HG02610 (cell line): ENCODE data around the gene CYB5D1.

Source experiments
- ATAC-seq: cut with Tn5 transposase; IDR thresholded peaks from one replicate; pipeline ENCODE4 v1.9.1; 2021; ENCODE audit warnings: mild to moderate bottlenecking, moderate library complexity; ENCODE audit not compliant: unreplicated experiment

CYB5D1 gene

GRCh38 chr17:7884581-7885366 is 27.0 kb downstream of the CYB5D1 start:
- no peak for ATAC-seq

GRCh38 chr17:7885367-7886226 is 27.8 kb downstream of the CYB5D1 start:
- no peak for ATAC-seq

GRCh38 chr17:7886227-7887037 is 28.6 kb downstream of the CYB5D1 start:
- no peak for ATAC-seq

- ATAC-seq: no peak
Measured at GRCh38 chr17:7887038-7887481, 29.3 kb downstream of the CYB5D1 start.

- peak; percentile 58 for ATAC-seq
Measured at GRCh38 chr17:7887482-7888183, 29.8 kb downstream of the CYB5D1 start.

GRCh38 chr17:7888184-7888920 is 30.5 kb downstream of the CYB5D1 start, which contains the start of gene CHD3:
CHD3 (plus strand) TSS chr17:7888789; CDS start chr17:7889001, 212 bp downstream.
- peak; percentile 4 for ATAC-seq

GRCh38 chr17:7889166-7889955 is 31.6 kb downstream of the CYB5D1 start:
- no peak for ATAC-seq

GRCh38 chr17:7893187-7893880 is 35.5 kb downstream of the CYB5D1 start:
- no peak for ATAC-seq

- ATAC-seq: no peak
Measured at GRCh38 chr17:7894226-7894625, 36.4 kb downstream of the CYB5D1 start.

- no peak for ATAC-seq
Measured at GRCh38 chr17:7894866-7895265, 37.1 kb downstream of the CYB5D1 start.

- ATAC-seq: no peak
Measured at GRCh38 chr17:7897090-7897489, 39.3 kb downstream of the CYB5D1 start.

GRCh38 chr17:7897773-7898172 is 40.0 kb downstream of the CYB5D1 start:
- no peak for ATAC-seq

GRCh38 chr17:7903154-7904103 is 45.6 kb downstream of the CYB5D1 start:
- no peak for ATAC-seq

- no peak for ATAC-seq
Measured at GRCh38 chr17:7909089-7909488, 51.3 kb downstream of the CYB5D1 start.

- no peak for ATAC-seq
Measured at GRCh38 chr17:7910281-7910680, 52.5 kb downstream of the CYB5D1 start.

- ATAC-seq: no peak
Measured at GRCh38 chr17:7910711-7911110, 52.9 kb downstream of the CYB5D1 start.

GRCh38 chr17:7911116-7911515 is 53.3 kb downstream of the CYB5D1 start:
- no peak for ATAC-seq
